Retinal pigment epithelial cell (primary cell): ENCODE measurements around the gene PDK2.

ENCODE experiments used
- DNase-seq: peaks from one replicate; pipeline ENCODE4 v3.0.0-alpha.2; 2010; ENCODE audit warnings: low read depth
- H3K4me3 ChIP-seq: 2 replicates; pipeline ENCODE4 v1.5.1; 2011; ENCODE audit warnings: mild to moderate bottlenecking, low read length, control low read depth, moderate library complexity
- TF ChIP-seq, protein P1 (sequence below): conservative IDR thresholded peaks from 2 replicates; pipeline ENCODE4 v1.5.1; 2011; ENCODE audit warnings: low read depth, low read length, control low read depth, inconsistent platforms

The PDK2 gene

DNA sequence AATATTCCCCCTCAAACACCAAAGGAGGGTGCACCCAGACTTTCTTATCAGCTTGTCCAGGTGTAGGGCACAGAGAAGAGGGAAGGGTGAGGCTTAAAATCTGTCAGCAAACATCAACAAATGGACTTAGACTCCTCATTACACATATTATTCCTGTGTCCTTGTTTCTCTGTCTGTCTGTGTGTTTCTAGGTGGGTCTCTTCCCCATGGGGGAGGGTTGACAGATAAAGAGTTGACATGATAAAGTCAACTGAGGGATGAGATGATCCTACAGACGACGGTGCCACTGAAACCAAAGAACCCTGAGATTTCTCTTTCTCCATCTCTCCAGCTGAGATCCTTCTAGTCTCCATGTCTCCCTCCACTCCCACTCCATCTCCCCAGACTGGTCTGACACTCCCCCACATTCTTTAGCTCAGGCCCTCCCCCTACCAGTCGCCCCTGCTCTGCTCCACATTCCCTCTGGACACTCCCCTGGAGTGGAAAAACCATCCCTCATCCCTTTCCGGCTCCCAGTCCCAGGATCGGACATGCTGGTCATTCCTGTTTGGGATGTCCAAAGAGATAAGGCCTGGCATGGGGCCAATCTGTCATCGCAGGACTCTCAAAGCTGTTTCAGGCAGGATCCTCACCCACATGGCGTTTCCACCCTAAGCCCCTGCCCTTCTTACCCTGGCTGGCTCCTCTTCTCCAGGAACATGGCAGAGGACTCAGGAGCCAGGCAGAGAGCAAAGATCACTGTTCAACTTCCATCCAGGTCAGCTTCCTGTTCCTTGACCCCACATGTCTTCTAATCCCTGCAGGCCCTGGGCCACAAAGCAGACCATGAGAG, 42.1 kb upstream of the PDK2 start:
- DNase-seq, result no peak
- H3K4me3 ChIP-seq, result no peak overlapping the region
- TF ChIP-seq, protein P1, sequence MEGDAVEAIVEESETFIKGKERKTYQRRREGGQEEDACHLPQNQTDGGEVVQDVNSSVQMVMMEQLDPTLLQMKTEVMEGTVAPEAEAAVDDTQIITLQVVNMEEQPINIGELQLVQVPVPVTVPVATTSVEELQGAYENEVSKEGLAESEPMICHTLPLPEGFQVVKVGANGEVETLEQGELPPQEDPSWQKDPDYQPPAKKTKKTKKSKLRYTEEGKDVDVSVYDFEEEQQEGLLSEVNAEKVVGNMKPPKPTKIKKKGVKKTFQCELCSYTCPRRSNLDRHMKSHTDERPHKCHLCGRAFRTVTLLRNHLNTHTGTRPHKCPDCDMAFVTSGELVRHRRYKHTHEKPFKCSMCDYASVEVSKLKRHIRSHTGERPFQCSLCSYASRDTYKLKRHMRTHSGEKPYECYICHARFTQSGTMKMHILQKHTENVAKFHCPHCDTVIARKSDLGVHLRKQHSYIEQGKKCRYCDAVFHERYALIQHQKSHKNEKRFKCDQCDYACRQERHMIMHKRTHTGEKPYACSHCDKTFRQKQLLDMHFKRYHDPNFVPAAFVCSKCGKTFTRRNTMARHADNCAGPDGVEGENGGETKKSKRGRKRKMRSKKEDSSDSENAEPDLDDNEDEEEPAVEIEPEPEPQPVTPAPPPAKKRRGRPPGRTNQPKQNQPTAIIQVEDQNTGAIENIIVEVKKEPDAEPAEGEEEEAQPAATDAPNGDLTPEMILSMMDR, result no peak

DNA sequence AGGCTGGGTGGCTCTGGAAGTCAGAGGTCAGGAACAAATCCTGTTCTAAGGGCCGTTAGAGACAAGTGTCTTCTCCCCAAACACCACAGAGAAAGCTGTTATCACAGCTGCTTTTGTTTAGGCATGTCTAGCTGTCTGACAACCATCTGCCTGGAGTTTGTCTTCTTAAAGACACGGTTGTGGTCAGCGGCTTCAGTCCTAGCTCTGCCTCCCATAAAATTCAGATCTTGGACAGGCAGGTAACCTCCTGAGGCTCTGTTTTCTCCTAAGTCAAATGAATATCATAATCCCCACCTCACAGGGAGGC, 41.5 kb upstream of the PDK2 start:
- no peak overlapping the region for H3K4me3 ChIP-seq
- TF ChIP-seq, protein P1, result no peak
- DNase-seq, result no peak

DNA sequence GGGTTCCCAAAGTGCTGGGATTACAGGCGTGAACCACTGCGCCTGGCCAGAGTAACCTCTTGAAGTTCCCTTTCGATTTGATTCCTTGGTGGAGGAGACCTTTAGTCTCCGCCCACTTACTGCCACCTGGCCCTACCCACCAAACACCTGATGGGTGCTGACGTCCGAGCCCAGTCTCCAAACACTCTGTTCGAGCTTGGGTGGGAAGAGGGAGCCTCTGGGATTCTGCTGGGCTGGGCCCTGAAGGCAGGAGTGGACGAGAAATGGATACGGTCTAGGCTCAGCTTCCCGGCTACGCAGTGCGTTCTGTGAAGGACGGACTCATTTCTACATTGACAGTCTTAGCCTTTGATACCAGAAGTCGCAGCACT, 40.1 kb upstream of the PDK2 start:
- TF ChIP-seq, protein P1, result no peak
- DNase-seq, result no peak

DNA sequence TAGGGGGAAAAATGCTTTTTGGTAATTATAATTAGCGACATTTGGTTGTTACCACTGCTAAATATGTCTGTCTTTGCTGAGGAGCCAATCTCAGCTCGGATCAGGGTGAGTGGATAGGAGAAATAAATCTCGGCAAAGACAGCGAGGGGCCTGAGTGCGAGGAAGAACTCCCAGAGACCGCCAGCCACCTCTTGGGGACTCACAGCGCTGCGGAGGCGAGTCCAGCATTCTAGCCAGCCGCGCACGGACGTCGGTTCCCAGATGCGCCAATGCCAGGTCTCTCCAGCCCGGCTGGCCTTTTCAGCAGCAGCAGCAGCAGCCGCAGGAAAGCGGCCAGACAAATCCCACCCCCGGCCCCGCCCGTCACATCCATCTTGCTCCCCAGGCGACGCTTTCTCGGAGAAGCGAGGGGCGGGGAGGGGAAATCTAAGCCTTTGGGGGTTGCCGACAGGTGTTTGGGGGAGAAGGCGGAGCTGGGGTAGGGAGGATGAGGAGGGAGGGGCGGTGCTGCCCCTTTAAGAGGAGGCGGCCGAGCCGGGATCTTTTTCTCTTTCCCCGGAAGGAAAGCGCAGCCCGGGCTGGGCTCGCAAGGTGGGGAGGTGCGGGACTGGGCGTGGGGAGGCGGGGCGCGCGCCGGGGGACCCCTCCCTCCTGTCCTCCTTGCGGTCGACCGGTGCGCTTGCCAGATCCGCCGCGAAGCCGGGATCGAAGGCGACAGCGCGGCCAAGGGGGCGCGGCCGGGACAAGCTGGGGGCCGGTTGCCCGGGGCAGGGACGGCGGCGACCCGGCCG, 39.5 kb upstream of the PDK2 start, which contains the start of gene ITGA3:
ITGA3 (plus strand) TSS at position 685 of the 791 bp plus-strand sequence. CDS start 330 bp downstream, outside the sequence.
- TF ChIP-seq, protein P1, result no peak
- H3K4me3 ChIP-seq, result peak within 1 kb of the TSS; percentile 94
- DNase-seq, result peak; percentile 79

More for the DNA sequence above, 40.1 kb upstream of the PDK2 start:
- H3K4me3 ChIP-seq, result peak overlapping the region; percentile 94

DNA sequence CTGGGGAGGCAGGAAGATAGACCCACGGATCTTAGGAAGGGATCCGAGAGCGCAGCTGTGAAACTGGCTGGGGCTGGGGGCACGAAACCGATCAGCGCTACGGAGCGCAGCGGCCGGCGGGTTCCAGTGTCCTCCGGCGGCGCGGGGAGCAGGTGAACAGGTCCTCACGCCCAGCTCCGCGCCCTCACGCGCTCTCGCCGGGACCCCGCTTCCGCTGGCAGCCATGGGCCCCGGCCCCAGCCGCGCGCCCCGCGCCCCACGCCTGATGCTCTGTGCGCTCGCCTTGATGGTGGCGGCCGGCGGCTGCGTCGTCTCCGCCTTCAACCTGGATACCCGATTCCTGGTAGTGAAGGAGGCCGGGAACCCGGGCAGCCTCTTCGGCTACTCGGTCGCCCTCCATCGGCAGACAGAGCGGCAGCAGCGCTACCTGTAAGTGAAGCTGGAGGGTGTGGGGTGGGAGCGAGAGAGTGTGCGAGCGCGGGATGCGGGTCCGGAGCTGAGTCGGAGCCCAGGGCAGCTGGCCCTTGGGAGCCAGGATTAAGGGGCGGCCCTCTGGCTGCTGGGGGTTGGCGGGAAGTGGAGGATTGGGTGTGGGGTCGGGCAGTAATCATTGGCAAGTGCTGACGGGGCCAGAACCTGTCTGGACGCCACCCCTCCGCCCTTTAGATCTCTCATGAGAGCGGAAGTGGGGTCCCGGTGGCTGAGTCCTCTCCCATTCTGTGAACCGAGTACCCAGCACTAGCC, 38.8 kb upstream of the PDK2 start:
- peak overlapping the region; percentile 94 for H3K4me3 ChIP-seq
- TF ChIP-seq, protein P1, result peak; percentile 52
- DNase-seq, result no peak

DNA sequence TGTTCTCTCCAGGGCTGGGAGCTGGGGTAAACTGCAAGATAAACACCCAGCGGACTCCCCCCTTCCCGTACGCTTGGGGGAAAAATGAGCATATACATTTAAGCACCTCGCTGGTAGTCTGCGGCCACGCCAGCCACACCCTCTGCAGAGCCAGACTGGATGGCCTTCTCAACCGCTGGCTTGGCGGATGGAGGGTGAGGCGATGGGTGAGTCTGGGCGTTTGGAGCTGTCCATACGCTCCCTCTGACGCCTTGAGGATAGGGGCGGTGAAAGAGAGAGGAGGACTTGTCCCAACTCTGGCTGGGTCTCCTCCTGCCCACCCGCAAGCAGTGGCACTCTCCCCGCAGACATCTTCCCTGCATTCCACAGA, 38.2 kb upstream of the PDK2 start:
- peak overlapping the region; percentile 94 for H3K4me3 ChIP-seq
- TF ChIP-seq, protein P1, result no peak
- DNase-seq, result no peak
